ENCODE results near the gene FGGY.
"Not testable (repeated sequence)": the region's sequence is repeated elsewhere in the genome, so short reads cannot be mapped to it uniquely, and the experiment has no call there.

FGGY gene

DNA sequence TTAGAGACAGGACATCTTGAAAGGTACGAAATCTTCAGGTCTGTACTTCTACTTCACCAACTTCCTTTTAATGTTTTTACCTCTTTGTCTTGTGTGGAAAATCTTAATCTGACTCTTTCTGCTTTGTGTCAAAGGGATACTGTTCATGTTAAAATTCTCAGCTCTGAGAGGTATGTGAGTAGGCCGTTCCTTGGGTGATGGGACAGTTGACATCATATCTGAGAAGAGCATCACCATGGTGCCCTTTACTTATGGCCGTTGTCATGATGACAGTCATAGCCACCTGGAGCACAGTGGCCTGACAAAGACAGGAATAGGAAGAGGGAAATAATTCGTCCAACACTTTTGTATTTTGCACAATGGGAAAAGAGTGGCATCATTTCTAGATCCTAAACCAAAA lies 145.6 kb downstream of the FGGY start:
- no peak for DNase-seq
- TF ChIP-seq GATA1 (IDR thresholded peaks at IDR 0.05; ENCODE audit: low read depth, low read length), result no peak
- TF ChIP-seq POLR2A (IDR thresholded peaks at IDR 0.05; ENCODE audit: low read length), result no peak

DNA sequence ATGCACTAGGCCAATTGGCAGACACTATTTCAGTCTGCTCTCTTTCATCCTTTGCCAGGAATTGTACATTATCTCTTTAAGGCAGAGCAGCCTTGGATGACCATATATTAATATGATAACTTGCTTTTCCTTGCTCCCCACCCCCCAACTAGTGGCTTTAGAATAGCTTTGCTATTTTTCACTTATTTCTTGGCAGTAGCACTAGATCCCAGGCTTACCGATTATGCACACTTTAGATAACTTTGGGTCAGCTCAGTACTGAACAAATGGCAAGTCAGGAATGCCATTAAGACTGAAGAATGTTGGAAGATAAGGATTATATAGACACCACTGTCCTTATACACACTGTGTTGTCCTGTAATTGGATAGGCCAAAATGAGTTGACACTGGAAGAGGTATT lies 146.4 kb downstream of the FGGY start:
- TF ChIP-seq POLR2A (IDR thresholded peaks at IDR 0.05; ENCODE audit: low read length) (no peak), GATA1 (IDR thresholded peaks at IDR 0.05; ENCODE audit: low read depth, low read length) (no peak)
- DNase-seq, result peak; percentile 3 to 35

DNA sequence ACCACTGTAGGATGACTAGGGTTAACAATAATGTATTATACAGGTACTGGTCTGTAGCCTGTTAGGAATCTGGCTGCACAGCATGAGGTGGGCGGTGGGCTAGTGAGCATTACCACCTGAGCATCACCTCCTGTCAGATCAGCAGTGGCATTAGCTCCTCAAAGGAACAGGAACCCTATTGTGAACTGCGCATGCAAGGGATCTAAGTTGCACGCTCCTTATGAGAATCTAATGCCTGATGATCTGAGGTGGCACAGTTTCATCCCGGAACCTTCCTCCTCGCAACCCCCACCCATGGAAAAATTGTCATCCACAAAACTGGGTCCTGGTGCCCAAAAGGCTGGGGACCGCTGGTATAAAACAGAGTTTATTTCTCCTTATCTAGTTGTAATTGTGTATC lies 147.6 kb downstream of the FGGY start:
- DNase-seq, result no peak
- TF ChIP-seq GATA1 (IDR thresholded peaks at IDR 0.05; ENCODE audit: low read depth, low read length) (no peak), POLR2A (IDR thresholded peaks at IDR 0.05; ENCODE audit: low read length) (no peak)

DNA sequence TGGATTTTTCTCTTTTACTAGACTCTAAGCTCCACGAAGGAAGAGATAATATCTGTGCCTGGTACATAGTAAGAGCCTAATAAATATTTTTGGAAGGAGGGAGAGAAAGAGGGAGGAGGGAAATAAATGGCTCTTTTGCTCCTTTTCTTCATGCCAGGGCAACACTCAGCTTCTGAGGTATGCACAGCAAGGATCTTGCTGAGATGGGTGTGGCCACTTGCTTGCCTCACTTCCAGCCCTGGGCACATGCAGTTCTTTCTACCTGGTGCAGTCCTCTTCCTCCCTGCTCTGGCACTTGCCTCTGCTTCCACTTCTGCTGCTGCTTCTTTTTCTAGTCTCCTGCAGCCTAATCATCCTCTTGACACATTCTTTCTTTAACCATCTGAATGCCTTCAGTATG lies 148.1 kb downstream of the FGGY start:
- no peak for DNase-seq
- TF ChIP-seq GATA1 (IDR thresholded peaks at IDR 0.05; ENCODE audit: low read depth, low read length) (no peak), POLR2A (IDR thresholded peaks at IDR 0.05; ENCODE audit: low read length) (no peak)

DNA sequence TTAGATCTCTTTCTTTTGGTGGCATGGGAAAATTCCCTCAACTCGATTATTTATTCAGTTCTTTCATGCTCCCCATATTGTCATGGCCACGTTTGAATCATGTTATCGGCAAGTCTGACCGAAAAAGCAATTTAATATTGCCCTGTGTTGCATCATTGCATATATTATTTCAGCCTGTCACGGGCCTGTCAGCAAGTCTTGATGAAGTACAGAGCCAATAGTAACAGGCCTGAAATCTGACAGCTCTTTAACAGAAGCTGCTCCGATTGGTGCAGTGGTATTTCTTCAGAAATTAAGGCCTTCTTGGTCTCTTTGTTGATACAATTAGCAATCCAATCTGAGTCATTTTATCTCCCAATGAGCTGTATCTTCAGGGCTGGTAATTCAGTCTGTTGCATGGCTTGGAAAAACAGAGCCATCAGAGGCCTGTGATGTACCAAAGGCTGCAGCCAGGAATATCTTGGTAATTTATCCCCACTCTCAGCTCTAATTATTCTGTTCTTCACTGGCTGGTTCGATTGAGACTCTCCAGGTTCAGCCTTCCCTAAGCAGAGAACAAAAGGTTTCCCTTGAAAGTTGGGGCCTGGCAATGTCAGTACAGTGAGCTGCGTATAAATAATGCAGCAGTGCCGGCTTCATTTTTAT lies 149.5 kb downstream of the FGGY start:
- DNase-seq, result peak in 1 of 2 experiments; percentile 29
- no peak for TF ChIP-seq POLR2A (IDR thresholded peaks at IDR 0.05; ENCODE audit: low read length)

DNA sequence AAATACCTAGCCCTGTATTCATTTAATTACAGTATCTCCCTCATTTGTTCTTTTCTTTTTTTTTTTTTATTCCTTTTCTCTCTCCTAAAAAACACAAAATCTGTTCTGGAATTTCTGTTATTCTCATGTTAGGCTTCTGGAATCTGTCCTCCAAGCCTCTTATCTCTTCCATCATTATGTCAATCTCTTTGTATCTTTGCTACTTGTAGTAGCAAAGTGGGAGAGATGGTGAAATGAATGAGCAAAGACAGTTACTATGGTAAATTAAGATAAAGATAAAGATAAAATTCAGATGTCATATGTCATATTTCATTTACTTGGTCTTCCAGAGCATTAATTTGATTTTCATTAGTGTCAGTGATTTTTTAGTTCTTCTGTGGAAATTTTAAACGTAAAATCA lies 155.1 kb downstream of the FGGY start:
- TF ChIP-seq POLR2A (IDR thresholded peaks at IDR 0.05; ENCODE audit: low read length), result no peak
- no peak for TF ChIP-seq GATA1 (IDR thresholded peaks at IDR 0.05; ENCODE audit: low read depth, low read length)
- DNase-seq, result no peak

DNA sequence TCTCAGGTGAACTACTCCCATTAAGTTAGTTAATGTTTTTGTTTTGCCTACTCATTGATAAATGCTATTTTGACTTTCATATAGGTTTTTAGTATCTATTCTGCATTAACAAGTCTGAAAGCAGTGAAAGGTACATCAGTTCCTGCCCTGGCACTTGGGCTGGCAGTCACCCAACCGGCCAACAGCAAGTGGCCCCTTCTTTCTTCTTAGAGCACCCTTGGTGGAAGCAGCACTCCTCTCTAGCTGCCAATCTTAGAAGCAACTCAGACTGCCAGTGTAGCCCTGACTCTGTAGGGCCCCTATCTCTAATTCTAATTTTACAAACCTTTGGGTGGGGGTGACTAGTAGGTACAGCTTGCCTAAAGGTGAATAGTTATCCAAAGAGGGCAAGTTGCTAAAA lies 155.7 kb downstream of the FGGY start:
- no peak for TF ChIP-seq GATA1 (IDR thresholded peaks at IDR 0.05; ENCODE audit: low read depth, low read length)
- TF ChIP-seq POLR2A (IDR thresholded peaks at IDR 0.05; ENCODE audit: low read length), result no peak
- no peak for DNase-seq

DNA sequence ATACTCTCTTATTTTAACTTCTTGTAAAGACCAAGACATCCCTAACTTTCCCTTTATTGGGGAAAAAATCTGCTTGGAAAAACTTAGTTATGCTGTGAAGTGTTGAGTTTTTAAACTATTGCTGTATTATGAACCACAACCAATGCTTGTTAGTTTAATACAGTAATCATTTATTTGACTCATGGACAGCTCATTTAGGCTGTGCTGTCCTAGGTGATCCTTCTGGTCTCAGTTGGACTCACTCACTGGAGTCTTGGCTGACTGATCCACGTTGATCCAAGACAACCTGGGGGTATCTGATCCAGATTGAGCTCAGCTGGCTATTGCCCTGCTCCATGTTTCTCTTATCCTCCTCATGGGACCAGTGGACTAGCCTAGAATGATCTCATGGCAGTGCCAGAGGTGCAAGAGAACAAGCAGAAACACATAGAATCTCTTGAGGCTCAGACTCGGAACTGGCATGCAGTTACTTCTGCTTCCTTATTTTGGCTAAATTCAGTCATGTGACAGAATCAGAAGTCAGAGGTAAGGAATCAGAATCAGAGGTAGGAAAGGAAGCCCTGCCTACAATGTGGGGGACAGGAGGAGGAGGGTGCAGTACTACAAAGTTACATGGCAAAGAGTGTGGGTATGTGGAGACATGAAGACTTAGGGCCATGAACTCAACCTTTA lies 156.5 kb downstream of the FGGY start:
- TF ChIP-seq POLR2A (IDR thresholded peaks at IDR 0.05; ENCODE audit: low read length) (no peak), GATA1 (IDR thresholded peaks at IDR 0.05; ENCODE audit: low read depth, low read length) (no peak)
- DNase-seq, result no peak

DNA sequence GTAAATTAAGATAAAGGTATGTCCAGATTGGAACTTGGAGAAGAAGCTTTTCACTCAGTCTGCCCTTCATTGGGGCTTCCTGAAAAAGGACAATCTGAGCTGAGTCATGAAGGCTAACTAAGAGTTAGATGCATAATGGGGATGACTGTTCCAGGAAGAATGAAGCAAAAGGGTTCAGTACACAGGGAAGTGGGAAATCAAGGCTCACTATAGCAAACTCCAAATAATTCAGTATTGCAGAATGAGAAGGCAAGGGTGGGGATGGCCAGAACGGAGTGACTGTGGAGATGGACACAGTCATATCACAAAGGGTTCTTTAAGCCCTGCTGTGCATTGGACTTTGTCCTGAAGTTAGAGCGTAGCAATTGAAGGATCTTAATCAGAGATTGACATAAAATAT lies 158.3 kb downstream of the FGGY start:
- no peak for DNase-seq
- TF ChIP-seq GATA1 (IDR thresholded peaks at IDR 0.05; ENCODE audit: low read depth, low read length) (no peak), POLR2A (IDR thresholded peaks at IDR 0.05; ENCODE audit: low read length) (no peak)

DNA sequence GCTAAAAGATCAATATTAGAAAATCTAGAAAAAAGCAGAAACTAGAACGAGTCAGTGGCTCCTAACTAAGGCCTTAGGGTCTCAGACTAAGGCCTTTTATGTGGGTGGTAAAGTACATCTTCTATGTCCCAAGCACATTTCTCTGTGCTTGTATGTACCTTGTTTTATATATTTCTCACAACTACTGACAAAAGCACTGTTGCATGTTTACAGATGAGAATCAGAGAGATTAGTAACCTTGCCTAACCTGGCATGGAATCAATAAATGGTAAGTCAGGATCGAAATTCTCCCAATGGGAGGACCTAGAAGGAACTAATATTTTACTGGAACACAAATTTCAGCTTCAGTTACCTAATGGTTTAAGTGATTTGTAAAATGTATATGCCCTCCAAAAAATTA lies 160.9 kb downstream of the FGGY start:
- DNase-seq, result no peak
- TF ChIP-seq POLR2A (IDR thresholded peaks at IDR 0.05; ENCODE audit: low read length), result no peak
- TF ChIP-seq GATA1 (IDR thresholded peaks at IDR 0.05; ENCODE audit: low read depth, low read length), result no peak

DNA sequence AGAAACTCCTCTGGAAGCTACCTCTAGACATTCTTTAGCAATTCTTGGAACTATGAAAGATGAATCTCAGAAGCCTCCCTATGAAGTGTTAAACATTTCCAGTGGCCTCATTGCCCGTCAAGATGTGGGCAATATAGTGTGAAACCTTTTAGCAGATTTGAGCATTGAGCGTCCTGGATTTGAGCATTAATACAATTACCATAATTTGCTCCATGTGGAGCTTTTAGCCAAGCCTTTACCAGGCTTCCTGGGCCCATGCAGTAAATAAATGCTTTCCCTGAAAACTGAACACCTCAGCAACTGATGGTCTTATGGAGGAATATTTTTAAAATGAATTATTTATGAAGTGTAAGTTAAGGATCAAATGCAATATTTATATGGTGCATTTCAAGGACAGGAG lies 162.0 kb downstream of the FGGY start:
- DNase-seq, result no peak
- no peak for TF ChIP-seq GATA1 (IDR thresholded peaks at IDR 0.05; ENCODE audit: low read depth, low read length)
- no peak for TF ChIP-seq POLR2A (IDR thresholded peaks at IDR 0.05; ENCODE audit: low read length)

DNA sequence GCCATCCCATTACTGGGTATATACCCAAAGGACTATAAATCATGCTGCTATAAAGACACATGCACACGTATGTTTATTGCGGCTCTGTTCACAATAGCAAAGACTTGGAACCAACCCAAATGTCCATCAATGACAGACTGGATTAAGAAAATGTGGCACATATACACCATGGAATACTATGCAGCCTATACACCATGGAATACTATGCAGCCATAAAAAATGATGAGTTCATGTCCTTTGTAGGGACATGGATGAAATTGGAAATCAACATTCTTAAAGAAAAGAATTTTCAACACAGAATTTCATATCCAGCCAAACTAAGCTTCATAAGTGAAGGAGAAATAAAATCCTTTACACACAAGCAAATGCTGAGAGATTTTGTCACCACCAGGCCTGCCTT lies 166.0 kb downstream of the FGGY start:
- not testable (repeated sequence) for DNase-seq

DNA sequence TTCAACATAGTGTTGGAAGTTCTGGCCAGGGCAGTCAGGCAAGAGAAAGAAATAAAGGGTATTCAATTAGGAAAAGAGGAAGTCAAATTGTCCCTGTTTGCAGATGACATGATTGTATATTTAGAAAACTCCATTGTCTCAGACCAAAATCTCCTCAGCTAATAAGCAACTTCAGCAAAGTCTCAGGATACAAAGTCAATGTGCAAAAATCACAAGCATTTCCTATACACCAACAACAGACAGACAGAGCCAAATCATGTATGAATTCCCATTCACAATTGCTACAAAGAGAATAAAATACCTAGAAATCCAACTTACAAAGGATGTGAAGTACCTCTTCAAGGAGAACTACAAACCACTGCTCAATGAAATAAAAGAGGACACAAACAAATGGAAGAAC lies 168.6 kb downstream of the FGGY start:
- DNase-seq, result not testable (repeated sequence)

DNA sequence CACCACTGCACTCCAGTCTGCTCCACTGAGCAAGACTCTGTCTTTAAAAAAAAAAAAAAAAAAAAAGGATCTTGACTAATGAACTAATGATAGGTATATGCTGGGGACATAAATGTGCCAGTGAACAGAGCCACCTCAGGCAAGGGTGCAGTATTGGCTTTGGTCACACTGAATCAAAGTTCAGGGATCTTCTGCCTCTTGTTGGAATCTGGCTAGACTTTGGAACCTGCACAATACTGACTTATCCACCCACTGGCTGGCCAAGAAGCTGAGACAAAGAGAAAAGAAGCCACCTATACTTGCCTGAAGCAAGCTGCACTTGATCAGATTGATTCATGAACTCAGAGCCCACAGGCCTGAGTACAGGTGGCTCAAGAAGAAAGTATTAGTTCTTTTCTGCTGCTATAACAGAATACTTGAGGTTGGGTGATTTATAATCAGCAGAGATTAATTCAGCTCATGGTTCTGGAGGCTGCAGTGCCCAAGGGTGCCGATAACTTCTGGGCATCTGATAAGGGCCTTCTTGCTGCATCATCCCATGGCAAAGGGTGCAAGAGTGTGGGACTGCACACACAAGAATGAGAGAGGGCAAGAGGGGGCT lies 172.0 kb downstream of the FGGY start:
- no peak for DNase-seq
- TF ChIP-seq POLR2A (IDR thresholded peaks at IDR 0.05; ENCODE audit: low read length) (no peak), GATA1 (IDR thresholded peaks at IDR 0.05; ENCODE audit: low read depth, low read length) (no peak)

DNA sequence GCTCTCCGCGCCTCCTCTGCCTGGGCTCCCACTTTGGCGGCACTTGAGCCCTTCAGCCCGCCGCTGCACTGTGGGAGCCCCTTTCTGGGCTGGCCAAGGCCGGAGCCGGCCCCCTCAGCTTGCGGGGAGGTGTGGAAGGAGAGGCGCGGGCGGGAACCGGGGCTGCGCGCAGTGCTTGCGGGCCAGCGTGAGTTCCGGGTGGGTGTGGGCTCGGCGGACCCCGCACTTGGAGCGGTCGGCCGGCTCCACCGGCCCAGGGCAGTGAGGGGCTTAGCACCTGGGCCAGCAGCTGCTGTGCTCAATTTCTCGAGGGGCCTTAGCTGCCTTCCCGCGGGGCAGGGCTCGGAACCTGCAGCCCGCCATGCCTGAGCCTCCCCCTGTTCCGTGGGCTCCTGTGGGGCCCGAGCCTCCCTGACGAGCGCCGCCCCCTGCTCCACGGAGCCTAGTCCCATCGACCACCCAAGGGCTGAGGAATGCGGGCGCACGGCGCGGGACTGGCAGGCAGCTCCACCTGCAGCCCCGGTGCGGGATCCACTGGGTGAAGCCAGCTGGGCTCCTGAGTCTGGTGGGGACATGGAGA lies 175.2 kb downstream of the FGGY start:
- not testable (repeated sequence) for DNase-seq
